Measurements from ENCODE around the gene C2orf15.
"Not testable (repeated sequence)": the region's sequence is repeated elsewhere in the genome, so short reads cannot be mapped to it uniquely, and the experiment has no call there.

C2orf15 gene

GRCh38 chr2:99169534-99169933 lies 28.0 kb downstream of the C2orf15 start:
- DNase-seq: no peak

DNA sequence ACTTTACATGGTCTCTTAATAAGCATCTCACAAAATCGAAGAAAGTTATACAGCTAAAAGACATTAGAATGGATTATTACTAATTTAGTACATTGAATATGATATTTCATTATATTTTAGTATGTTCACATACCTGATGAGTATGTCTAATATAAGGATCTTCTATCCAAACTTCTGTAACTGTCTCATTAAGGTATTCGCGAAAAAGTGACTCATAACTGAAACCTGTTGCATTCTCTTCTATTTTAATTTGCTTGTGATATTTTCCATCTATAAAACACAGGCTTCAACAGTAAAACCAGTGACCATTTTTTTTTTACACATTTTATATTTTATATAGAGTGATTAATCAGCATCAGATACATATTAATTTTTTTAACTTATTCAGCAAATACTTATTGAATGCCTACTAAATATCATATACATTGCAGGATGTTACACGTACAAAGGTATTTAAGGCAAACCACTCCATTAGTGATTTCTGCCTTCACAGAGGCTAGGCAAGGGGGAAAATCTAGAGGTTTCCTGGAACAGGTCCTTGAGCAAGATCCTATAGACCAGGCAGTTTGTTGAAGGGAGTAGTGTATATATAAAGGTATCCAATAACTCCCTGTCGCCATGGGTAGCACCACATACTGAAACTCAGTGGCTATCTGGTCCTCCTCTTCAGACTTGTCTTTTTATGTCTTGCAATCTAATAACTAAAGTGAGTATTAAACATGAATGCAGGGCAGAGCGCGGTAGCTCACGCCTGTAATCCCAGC lies 30.1 kb downstream of the C2orf15 start:
- no peak for DNase-seq

DNA sequence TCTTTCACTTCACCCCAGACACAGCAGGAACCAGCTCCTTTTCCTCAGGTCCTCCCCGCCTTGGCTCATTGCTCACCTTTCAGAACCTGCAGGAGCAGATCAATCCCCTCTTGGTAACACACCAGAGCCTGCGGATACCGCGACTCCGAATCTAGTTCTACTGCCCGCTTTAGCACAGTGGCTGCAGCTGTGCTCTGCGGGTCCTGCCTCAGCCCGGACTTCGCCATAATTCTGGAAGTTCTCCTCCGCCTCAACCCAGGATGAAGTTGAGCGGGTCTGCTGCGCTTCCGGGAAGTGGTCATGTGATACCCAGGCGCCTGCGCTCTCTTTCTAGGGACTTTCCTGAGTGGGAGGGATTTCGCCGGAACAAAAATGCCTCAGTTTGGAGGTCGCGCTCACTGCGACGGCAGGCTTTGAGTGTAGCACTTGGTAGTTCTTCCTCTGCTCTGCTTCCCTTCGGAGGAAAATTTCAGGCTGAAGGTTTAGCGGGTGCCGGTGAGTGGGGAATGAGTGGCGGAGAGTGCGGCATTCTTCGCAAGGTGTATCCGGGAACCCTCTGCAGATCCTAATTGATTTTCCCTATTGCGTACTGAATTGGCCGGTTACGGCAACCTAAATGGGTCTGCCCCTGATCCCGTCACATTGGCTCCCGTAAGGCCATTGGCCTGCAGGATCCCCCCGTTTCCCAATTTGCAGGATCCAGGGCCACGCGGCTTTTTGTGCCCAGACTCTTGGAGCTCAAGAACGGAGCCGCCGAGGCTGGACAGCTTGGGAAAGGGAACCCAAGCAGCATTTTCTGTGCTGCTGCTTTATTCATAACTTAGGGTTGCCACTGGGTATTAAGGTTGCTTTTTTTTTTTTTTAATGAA lies 39.5 kb downstream of the C2orf15 start, which contains the start of the genes MITD1 and MRPL30:
MITD1 (minus strand) TSS at position 304 of the 869 bp plus-strand sequence; CDS start at position 227, 77 bp downstream.
MRPL30 (plus strand) TSS at position 430 of the 869 bp plus-strand sequence. CDS start 5,020 bp downstream, outside the sequence.
- peak; percentile 94 for DNase-seq

- peak; percentile 12 for DNase-seq
Measured at GRCh38 chr2:99181624-99182000, 40.1 kb downstream of the C2orf15 start.

DNA sequence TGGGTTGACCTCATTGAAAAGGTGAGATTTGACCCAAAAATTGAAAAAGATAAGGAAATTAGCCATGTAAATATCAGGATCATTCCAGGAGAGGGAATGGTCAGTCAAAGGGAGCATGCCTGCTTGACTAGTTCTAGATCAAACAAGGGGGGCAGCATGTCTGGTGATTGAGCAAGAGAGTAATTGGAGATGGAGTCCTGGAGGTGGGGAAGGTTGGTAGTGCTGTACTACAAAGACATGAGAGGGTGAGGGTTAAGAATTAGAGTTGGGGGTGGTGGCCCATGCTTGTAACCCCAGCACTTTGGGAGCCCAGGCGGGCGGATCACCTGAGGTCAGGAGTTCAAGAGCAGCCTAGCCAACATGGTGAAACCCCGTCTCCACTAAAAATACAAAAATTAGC lies 41.5 kb downstream of the C2orf15 start:
- DNase-seq: no peak

- DNase-seq: no peak
Measured at GRCh38 chr2:99184811-99185210, 43.3 kb downstream of the C2orf15 start.

DNA sequence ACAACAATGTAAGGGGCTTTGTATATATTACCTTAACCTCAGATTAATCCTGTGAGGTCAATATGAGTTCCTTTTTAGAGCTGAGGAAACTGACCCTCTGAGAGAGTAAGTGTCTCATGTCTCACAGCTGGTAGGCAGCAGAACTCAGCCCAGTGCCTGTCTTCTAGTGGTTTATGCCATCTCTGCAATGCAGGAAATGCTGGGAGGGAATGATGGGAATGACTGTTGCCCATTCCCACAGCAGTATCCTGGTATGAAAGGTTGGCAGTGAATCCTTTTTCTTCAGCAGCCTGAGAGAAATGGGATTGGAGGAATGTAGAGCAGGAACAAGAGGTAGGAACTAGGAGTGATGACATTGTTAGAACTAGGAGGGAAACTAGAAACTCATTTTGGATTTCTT lies 45.5 kb downstream of the C2orf15 start:
- no peak for DNase-seq

DNA sequence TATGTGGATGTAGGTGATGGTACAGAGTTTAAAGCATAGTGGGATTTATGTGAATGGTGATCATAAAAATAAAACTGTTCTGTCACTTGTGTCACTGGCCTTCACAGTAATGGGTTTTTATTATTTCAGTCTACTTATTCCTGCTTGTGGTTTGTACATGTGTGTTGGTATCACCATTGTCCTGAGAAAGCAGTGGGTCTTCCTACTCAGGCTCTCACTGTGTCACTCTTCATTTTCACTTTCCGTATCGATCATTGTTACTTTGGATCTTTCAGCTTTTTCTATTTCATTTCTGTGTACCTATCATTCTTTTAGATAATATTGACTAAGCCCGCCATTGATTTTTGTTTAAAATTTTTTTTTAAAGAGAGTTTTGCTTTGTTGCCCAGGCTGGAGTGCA lies 46.9 kb downstream of the C2orf15 start:
- no peak for DNase-seq

- DNase-seq: no peak
Measured at GRCh38 chr2:99190548-99190947, 49.0 kb downstream of the C2orf15 start.

- DNase-seq: not testable (repeated sequence)
Measured at GRCh38 chr2:99192364-99192763, 50.9 kb downstream of the C2orf15 start.

DNA sequence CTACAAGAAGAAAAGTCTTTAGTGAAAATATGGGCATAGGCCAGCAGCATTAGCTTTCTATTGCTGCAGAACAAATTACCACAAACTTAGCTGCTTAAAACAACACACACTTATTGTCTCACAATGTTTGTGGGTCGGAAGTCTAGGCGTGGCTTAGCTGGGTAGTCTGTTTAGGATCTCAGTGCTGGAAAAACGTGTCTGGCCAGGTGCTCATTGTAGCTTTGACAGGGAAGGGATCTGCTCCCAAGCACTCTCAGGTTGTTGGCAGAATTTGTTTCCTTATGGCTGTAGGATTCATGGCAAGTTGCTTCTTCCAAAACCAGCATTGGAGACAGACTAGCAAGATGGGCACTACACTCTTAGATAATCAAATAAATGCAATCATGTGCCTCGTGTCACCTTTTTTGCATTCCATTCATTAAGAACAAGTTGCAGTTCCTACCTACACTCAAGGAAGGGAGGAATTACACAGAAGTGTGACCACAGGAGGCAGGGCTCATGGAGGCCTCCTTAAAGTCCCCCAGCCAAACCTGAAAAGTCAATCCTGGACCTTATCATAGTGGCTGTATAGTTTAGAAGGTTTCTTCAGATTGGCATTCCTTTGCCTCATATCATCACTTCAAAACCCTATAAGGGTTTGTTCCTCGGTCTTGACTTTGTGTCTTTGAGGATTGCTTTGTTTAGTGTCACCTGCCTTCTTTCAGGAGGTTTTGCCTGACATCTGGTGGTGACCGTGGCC lies 56.8 kb downstream of the C2orf15 start:
- no peak for DNase-seq

DNA sequence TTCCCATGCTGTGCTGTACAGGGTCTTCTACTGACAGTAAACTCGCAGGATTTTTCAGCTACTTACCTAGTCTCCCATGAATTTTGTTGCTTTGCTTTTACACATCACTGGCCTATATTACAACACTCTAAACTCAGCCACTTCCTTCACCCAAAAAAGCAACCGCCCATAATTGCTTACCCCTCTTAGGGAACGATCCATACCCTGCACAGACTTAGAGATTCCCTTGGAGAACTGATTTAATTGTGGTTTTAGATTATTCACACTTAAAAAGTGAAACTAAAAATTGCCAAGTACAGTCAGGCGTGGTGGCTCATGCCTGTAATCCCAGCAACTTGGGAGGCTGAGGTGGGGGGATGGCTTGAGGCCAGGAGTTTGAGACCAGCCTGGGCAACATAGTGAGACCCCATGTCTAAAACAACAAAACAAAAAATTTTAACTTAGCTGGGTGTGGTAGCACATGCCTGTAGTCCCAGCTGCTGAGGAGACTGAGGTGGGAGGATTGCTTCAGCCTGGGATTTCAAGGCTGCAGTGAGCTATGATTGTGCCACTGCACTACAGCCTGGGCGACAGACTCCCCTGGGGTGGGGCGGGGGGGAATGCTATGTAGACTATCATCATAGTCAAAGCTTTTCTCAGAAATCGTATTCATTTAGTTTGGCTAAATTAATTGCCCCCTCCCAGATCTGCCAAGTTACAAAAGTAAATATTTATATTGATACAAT lies 58.7 kb downstream of the C2orf15 start:
- no peak for DNase-seq

Data from NCI-H774 (cell line).